CD4-positive, alpha-beta memory T cell (primary cell): Measurements from ENCODE around the gene LARP4. TPM values are rescaled to one million over a fixed set of nuclear protein-coding genes. Genes with fewer than 3 reads are reported as not detected.
"Not testable (repeated sequence)": the region's sequence is repeated elsewhere in the genome, so short reads cannot be mapped to it uniquely, and the experiment has no call there.

Source experiments
- CTCF ChIA-PET: fragments of 350-600 bp; sonication (Branson Sonifier 250); formaldehyde crosslinking; loops from one replicate; lab custom pipeline; 2021; ENCODE audit warnings: inconsistent platforms; ENCODE audit not compliant: partially characterized antibody; lab: Charles Lee
- POLR2A ChIA-PET: fragments of 350-600 bp; sonication (Branson Sonifier 250); formaldehyde crosslinking; loops from one replicate; lab custom pipeline; 2021; ENCODE audit not compliant: partially characterized antibody; lab: Charles Lee
- DNase-seq, 5 donors: peaks; one replicate each; pipeline versions ENCODE4 v3.0.0 to v3.0.0-alpha.2; 2020 to 2022; ENCODE audit warnings: mixed read lengths in 1 of 5
- H3K27ac ChIP-seq: one replicate; pipeline ENCODE4 v1.7.0; 2013; ENCODE audit warnings: low read depth, low read length
- H3K27me3 ChIP-seq: 2 replicates; pipeline ENCODE4 v1.7.0; 2013; ENCODE audit warnings: mild to moderate bottlenecking, low read length, moderate library complexity; ENCODE audit not compliant: insufficient read depth
- H3K36me3 ChIP-seq: 2 replicates; pipeline ENCODE4 v1.7.0; 2013; ENCODE audit warnings: mild to moderate bottlenecking, low read length, moderate library complexity; ENCODE audit not compliant: insufficient read depth
- H3K4me1 ChIP-seq: 2 replicates; pipeline ENCODE4 v1.7.0; 2013; ENCODE audit warnings: mild to moderate bottlenecking, low read length, moderate library complexity; ENCODE audit not compliant: insufficient read depth
- H3K4me3 ChIP-seq, 2 donors: one replicate each; pipeline ENCODE4 v1.7.0; 2013; ENCODE audit warnings: low read length in 2 of 2, mild to moderate bottlenecking in 1 of 2
- H3K9me3 ChIP-seq, 2 donors: one replicate each; pipeline ENCODE4 v1.7.0; 2013; ENCODE audit warnings: low read length in 2 of 2, control low read depth in 1 of 2; ENCODE audit not compliant: control insufficient read depth in 1 of 2
- H3K27ac Mint-ChIP-seq, 7 donors: one replicate each; pipeline ENCODE4 v1.8.0; 2020 to 2021; ENCODE audit warnings: mixed read lengths in 7 of 7, mild to moderate bottlenecking in 6 of 7, inconsistent platforms in 3 of 7, moderate library complexity in 3 of 7
- H3K27me3 Mint-ChIP-seq, 2 donors: one replicate each; pipeline ENCODE4 v1.8.0; 2020 to 2021; ENCODE audit warnings: mixed read lengths in 2 of 2
- H3K36me3 Mint-ChIP-seq, 2 donors: one replicate each; pipeline ENCODE4 v1.8.0; 2020 to 2021; ENCODE audit warnings: mixed read lengths in 2 of 2, inconsistent platforms in 1 of 2, mild to moderate bottlenecking in 1 of 2
- H3K4me1 Mint-ChIP-seq, 4 donors: one replicate each; pipeline ENCODE4 v1.8.0; 2020 to 2021; ENCODE audit warnings: mixed read lengths in 4 of 4, mild to moderate bottlenecking in 1 of 4
- H3K4me3 Mint-ChIP-seq, 8 donors: one replicate each; pipeline ENCODE4 v1.8.0; 2020 to 2021; ENCODE audit warnings: mixed read lengths in 8 of 8, mild to moderate bottlenecking in 7 of 8, moderate library complexity in 6 of 8, inconsistent platforms in 3 of 8
- H3K9me3 Mint-ChIP-seq, 8 donors: one replicate each; pipeline ENCODE4 v1.8.0; 2020 to 2021; ENCODE audit warnings: mixed read lengths in 8 of 8, mild to moderate bottlenecking in 5 of 8, inconsistent platforms in 3 of 8, moderate library complexity in 1 of 8
- intact Hi-C: fragments of 100-400 bp; cut with micrococcal nuclease; formaldehyde crosslinking; loops from one replicate; pipeline ENCODE4 v1.15.1; 2023
- polyA plus RNA-seq, 2 donors: library from polyadenylated mRNA; unstranded; fragments of 300-500 nt; fragmentation: Illumina TruSeq; gene quantifications; one replicate each; pipeline ENCODE4 v1.2.3, GENCODE V29; 2021
- total RNA-seq, 2 experiments: library from RNA; stranded (reverse); gene quantifications; one replicate each; pipeline ENCODE4 v1.2.3, GENCODE V29; 2021

The LARP4 gene
- total and polyA plus RNA-seq, 4 experiments from 2014 or later, result 14.2 to 40.7 (median 29.4) TPM

DNA sequence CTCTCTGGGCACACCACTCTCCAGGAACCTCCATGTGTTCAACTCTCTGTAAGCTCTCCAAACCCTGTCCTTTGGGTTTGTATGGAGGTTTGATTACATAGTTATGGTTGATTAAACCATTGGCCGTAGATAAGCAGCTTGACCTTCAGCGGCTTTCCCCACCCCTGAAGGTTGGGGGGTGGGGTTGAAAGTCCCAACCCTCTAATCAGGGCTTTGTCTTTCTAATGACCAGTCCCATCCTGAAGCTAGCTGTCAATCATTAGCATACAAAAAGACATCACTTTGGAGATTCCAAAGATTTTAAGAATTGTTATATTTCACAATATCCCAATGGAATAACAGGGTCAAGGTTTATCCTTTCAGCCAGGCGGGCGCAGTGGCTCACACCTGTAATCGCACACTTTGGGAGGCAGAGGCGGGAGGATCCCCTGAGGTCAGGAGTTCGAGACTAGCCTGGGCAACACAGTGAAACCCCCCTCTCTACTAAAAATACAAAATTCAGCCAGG lies 12.7 kb upstream of the LARP4 start:
- H3K27ac ChIP-seq, result no peak overlapping the region
- Mint-ChIP-seq H3K27me3 (no peaks in the 10 kb centered on the region), H3K9me3 (no peaks in the 10 kb centered on the region), H3K27ac (no peak overlapping the region), H3K36me3 (no peaks in the 10 kb centered on the region), H3K4me3 (no peak overlapping the region), H3K4me1 (no peaks in the 10 kb centered on the region)
- no peak overlapping the region for H3K4me3 ChIP-seq
- ChIA-PET POLR2A (no interaction called here), CTCF (no interaction called here)
- no peak for DNase-seq
- H3K4me1 ChIP-seq, result no peaks in the 10 kb centered on the region
- no peaks in the 10 kb centered on the region for H3K36me3 ChIP-seq
- intact Hi-C loops, result no loop called here
- H3K27me3 ChIP-seq, result no peaks in the 10 kb centered on the region
- H3K9me3 ChIP-seq, result no peaks in the 10 kb centered on the region

GRCh38 chr12:50388793-50389192 lies 11.9 kb upstream of the LARP4 start:
- intact Hi-C loops, result not testable (repeated sequence)

GRCh38 chr12:50390316-50390741 lies 10.4 kb upstream of the LARP4 start:
- no peaks in the 10 kb centered on the region for H3K36me3 ChIP-seq
- no peak overlapping the region for H3K4me3 Mint-ChIP-seq
- no peak overlapping the region for H3K4me3 ChIP-seq
- H3K27me3 ChIP-seq, result no peaks in the 10 kb centered on the region
- ChIA-PET CTCF (no interaction called here), POLR2A (no interaction called here)
- no peaks in the 10 kb centered on the region for H3K36me3 Mint-ChIP-seq
- H3K27ac Mint-ChIP-seq, result no peak overlapping the region
- DNase-seq, result no peak
- no peaks in the 10 kb centered on the region for H3K9me3 ChIP-seq
- H3K4me1 Mint-ChIP-seq, result no peaks in the 10 kb centered on the region
- peaks cover 0 to 2% (median 0%) of the 10 kb centered on the region in 8 donors for H3K9me3 Mint-ChIP-seq
- no peaks in the 10 kb centered on the region for H3K4me1 ChIP-seq
- no peak overlapping the region for H3K27ac ChIP-seq
- H3K27me3 Mint-ChIP-seq, result no peaks in the 10 kb centered on the region
- intact Hi-C loops, result no loop called here

More at GRCh38 chr12:50388793-50389192, 11.9 kb upstream of the LARP4 start:
- H3K36me3 Mint-ChIP-seq, H3K9me3 ChIP-seq, H3K9me3 Mint-ChIP-seq, DNase-seq, H3K27me3 ChIP-seq, H3K4me1 Mint-ChIP-seq, H3K27ac Mint-ChIP-seq, H3K4me3 ChIP-seq, CTCF ChIA-PET, POLR2A ChIA-PET, H3K4me3 Mint-ChIP-seq, H3K27ac ChIP-seq, H3K4me1 ChIP-seq, H3K27me3 Mint-ChIP-seq, H3K36me3 ChIP-seq: not testable (repeated sequence)

GRCh38 chr12:50394469-50395029 lies 6.1 kb upstream of the LARP4 start:
- H3K36me3 ChIP-seq, result no peaks in the 10 kb centered on the region
- peaks cover 0 to 3% (median 1%) of the 10 kb centered on the region in 4 donors for H3K4me1 Mint-ChIP-seq
- POLR2A ChIA-PET, result no interaction called here
- H3K4me3 Mint-ChIP-seq, result no peak overlapping the region
- H3K27me3 ChIP-seq, result no peaks in the 10 kb centered on the region
- H3K27me3 Mint-ChIP-seq, result peaks cover 1 to 5% of the 10 kb centered on the region in 2 donors
- H3K9me3 Mint-ChIP-seq, result peaks cover 0 to 2% (median 0%) of the 10 kb centered on the region in 8 donors
- no peak overlapping the region for H3K27ac Mint-ChIP-seq
- no peaks in the 10 kb centered on the region for H3K4me1 ChIP-seq
- no peak for DNase-seq
- no peaks in the 10 kb centered on the region for H3K36me3 Mint-ChIP-seq
- no peaks in the 10 kb centered on the region for H3K9me3 ChIP-seq
- intact Hi-C loops, result no loop called here
- H3K27ac ChIP-seq, result no peak overlapping the region
- CTCF ChIA-PET, result interaction anchor here (1.2 kb wide), 1 partner anchor 31 kb away, joined by 5 read pairs; no protein-coding TSS in a partner anchor
- H3K4me3 ChIP-seq, result no peak overlapping the region

- ChIA-PET POLR2A (no interaction called here), CTCF (no interaction called here)
- H3K27ac Mint-ChIP-seq, result no peak overlapping the region
- no peaks in the 10 kb centered on the region for H3K9me3 ChIP-seq
- peaks cover 1 to 5% of the 10 kb centered on the region in 2 donors for H3K27me3 Mint-ChIP-seq
- no peak for DNase-seq
- no peak overlapping the region for H3K4me3 Mint-ChIP-seq
- peaks cover 10 to 21% (median 15%) of the 10 kb centered on the region in 4 donors for H3K4me1 Mint-ChIP-seq
- H3K9me3 Mint-ChIP-seq, result peaks cover 0 to 2% (median 0%) of the 10 kb centered on the region in 8 donors
- no peaks in the 10 kb centered on the region for H3K27me3 ChIP-seq
- peaks cover 0 to 12% of the 10 kb centered on the region in 2 donors for H3K36me3 Mint-ChIP-seq
- intact Hi-C loops, result no loop called here
- H3K4me3 ChIP-seq, result no peak overlapping the region
- peaks cover 12% of the 10 kb centered on the region for H3K4me1 ChIP-seq
- H3K36me3 ChIP-seq, result no peaks in the 10 kb centered on the region
- H3K27ac ChIP-seq, result no peak overlapping the region
Measured at GRCh38 chr12:50397117-50397650, 3.5 kb upstream of the LARP4 start.

DNA sequence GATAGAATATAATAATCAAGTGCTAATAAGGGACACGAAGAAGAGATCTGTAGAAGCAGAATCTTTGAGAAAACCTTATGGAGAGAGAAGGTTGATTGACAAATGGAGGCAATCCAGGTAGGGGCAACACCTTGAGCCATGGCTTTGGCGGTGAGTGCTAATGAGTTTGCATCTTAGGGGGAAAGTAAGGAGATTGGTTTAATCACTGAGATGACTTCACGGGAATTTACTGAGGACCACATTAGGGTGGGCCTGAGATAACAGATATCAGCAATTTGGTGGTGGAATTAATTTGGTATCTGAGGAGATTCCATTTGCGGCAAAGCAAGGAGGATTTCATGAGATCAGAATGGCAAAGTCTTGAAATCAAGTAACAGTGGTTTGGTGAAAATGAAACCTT lies 1.8 kb upstream of the LARP4 start:
- ChIA-PET POLR2A (no interaction called here), CTCF (no interaction called here)
- Histone ChIP-seq H3K4me3 (no peak overlapping the region), H3K9me3 (no peaks in the 10 kb centered on the region), H3K4me1 (peaks cover 28% of the 10 kb centered on the region), H3K27me3 (no peaks in the 10 kb centered on the region), H3K36me3 (no peaks in the 10 kb centered on the region), H3K27ac (no peak overlapping the region)
- H3K9me3 Mint-ChIP-seq, result no peaks in the 10 kb centered on the region
- peak overlapping the region in 2 of 7 donors; percentile 13 to 32 for H3K27ac Mint-ChIP-seq
- H3K36me3 Mint-ChIP-seq, result peaks cover 0 to 14% of the 10 kb centered on the region in 2 donors
- H3K27me3 Mint-ChIP-seq, result peaks cover 1 to 5% of the 10 kb centered on the region in 2 donors
- peaks cover 19 to 36% (median 25%) of the 10 kb centered on the region in 4 donors for H3K4me1 Mint-ChIP-seq
- H3K4me3 Mint-ChIP-seq, result peak overlapping the region in 7 of 8 donors; percentile 14 to 73 (median 51)
- intact Hi-C loops, result no loop called here
- no peak for DNase-seq

DNA sequence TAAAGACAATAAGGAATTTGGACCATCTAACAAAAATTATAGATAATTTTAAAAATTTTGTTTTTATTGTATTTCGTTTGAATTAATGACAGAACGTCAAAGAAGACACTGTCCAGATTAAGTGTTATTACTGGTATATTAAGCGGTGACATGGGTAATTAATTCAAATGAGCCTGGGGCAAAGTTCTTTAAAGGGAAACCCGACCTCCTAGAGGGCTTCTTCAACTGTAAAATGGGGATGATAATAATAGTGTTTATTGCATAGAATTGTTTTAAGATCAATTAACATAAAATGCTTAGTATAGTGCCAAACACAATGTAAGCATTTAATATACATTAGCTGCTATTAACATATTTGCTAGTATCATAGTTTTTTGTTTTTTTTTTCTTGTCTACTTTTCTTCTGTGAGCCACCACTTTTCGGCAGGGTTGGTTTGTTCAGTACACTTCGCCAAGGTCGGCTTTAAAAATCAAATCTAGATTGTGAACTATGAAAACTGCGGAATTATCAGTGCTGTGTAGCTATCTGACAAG lies 514 bp upstream of the LARP4 start:
- no peak for DNase-seq
- Histone ChIP-seq H3K4me3 (peak overlapping the region; percentile 63 to 90), H3K4me1 (peaks cover 28% of the 10 kb centered on the region), H3K27me3 (no peaks in the 10 kb centered on the region), H3K9me3 (no peaks in the 10 kb centered on the region), H3K27ac (peak overlapping the region; percentile 76), H3K36me3 (no peaks in the 10 kb centered on the region)
- H3K27me3 Mint-ChIP-seq, result peaks cover 1 to 5% of the 10 kb centered on the region in 2 donors
- intact Hi-C loops, result loop anchor here (1.0 to 10.0 kb wide), 4 partner anchors 117 to 364 kb away; partner anchors contain the start of genes ATF1, LIMA1 and SMARCD1
- peaks cover 19 to 40% (median 30%) of the 10 kb centered on the region in 4 donors for H3K4me1 Mint-ChIP-seq
- peak overlapping the region; percentile 91 to 99 (median 97) for H3K4me3 Mint-ChIP-seq
- POLR2A ChIA-PET, result interaction anchor here (0.6 to 1.2 kb wide), 5 partner anchors 8 to 684 kb away, joined by 3 to 4 read pairs (median 3); no protein-coding TSS in a partner anchor
- peaks cover 0 to 14% of the 10 kb centered on the region in 2 donors for H3K36me3 Mint-ChIP-seq
- no peaks in the 10 kb centered on the region for H3K9me3 Mint-ChIP-seq
- H3K27ac Mint-ChIP-seq, result peak overlapping the region; percentile 89 to 98 (median 95)
- CTCF ChIA-PET, result no interaction called here
